OCI-LY1 (cell line): ENCODE results near the gene GORAB.

Experiments used
- EZH2 ChIP-seq: fragments of 200-600 bp; sonication (generic), shearing (Covaris generic); IDR thresholded peaks from 2 replicates; pipeline ENCODE4 v1.8.0; 2017; ENCODE audit warnings: borderline replicate concordance, mixed run types, mild to moderate bottlenecking, antibody characterized with exemption, low read length, moderate library complexity, mixed read lengths
- TF ChIP-seq, protein P1 (sequence below): fragments of 200-600 bp; sonication (generic), shearing (Covaris generic); IDR thresholded peaks from 2 replicates; pipeline ENCODE4 v1.5.1; 2017; ENCODE audit warnings: mild to moderate bottlenecking, antibody characterized with exemption, low read length, moderate library complexity, mixed read lengths

DNA sequence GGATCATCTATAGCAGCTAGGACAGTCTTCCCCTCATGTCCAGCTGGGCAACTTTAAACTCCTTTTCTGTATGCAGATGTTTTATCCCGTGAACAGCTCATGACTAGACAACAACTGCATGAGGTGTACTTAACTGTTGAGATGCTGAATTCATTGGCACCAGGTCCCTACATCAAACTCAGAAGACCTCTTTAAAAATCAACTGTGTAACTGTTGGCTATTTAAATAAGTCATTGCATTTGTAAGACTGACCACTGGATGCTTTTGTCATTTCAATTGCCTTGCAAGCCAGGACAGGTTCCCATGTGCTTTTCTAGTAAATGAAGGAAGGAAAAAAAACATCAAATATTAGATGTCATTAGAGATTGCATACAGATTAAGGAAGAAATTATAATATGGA is 28.3 kb upstream of the GORAB start:
- TF ChIP-seq, protein P1, sequence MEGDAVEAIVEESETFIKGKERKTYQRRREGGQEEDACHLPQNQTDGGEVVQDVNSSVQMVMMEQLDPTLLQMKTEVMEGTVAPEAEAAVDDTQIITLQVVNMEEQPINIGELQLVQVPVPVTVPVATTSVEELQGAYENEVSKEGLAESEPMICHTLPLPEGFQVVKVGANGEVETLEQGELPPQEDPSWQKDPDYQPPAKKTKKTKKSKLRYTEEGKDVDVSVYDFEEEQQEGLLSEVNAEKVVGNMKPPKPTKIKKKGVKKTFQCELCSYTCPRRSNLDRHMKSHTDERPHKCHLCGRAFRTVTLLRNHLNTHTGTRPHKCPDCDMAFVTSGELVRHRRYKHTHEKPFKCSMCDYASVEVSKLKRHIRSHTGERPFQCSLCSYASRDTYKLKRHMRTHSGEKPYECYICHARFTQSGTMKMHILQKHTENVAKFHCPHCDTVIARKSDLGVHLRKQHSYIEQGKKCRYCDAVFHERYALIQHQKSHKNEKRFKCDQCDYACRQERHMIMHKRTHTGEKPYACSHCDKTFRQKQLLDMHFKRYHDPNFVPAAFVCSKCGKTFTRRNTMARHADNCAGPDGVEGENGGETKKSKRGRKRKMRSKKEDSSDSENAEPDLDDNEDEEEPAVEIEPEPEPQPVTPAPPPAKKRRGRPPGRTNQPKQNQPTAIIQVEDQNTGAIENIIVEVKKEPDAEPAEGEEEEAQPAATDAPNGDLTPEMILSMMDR: no peak
- no peak for TF ChIP-seq EZH2
